Psoas muscle (tissue), 8 donors: ENCODE results near the gene RIC8B. TPM values are rescaled to one million over a fixed set of nuclear protein-coding genes. Genes with fewer than 3 reads are reported as not detected.

ENCODE experiments used
- ATAC-seq, 4 donors: fragments of 200-7000 bp; cut with Tn5 transposase; one replicate each; pipeline ENCODE4 v1.9.1; 2020; ENCODE audit warnings: moderate library complexity in 3 of 4, mild to moderate bottlenecking in 2 of 4
- DNase-seq, 2 donors: peaks; one replicate each; pipeline ENCODE4 v3.0.0-alpha.2; 2020
- H3K27ac ChIP-seq: fragments of 200-600 bp; one replicate; pipeline ENCODE4 v1.8.0; 2022
- H3K27me3 ChIP-seq, 3 donors: fragments of 200-600 bp in 1 of 3; one replicate each; pipeline versions ENCODE4 v1.6.1 to v1.8.0; 2013 to 2022; ENCODE audit warnings: low read length in 2 of 3, mild to moderate bottlenecking in 2 of 3, moderate library complexity in 1 of 3; ENCODE audit not compliant: insufficient read depth in 3 of 3
- H3K36me3 ChIP-seq, 2 donors: fragments of 200-600 bp in 1 of 2; one replicate each; pipeline versions ENCODE4 v1.6.1 to v1.8.0; 2013 to 2022; ENCODE audit warnings: low read depth in 1 of 2, mild to moderate bottlenecking in 1 of 2, moderate library complexity in 1 of 2; ENCODE audit not compliant: insufficient read depth in 1 of 2
- H3K4me1 ChIP-seq: fragments of 200-600 bp; one replicate; pipeline ENCODE4 v1.8.0; 2022
- H3K4me3 ChIP-seq: fragments of 200-600 bp; one replicate; pipeline ENCODE4 v1.8.0; 2022; ENCODE audit warnings: mild to moderate bottlenecking
- H3K9me3 ChIP-seq: fragments of 200-600 bp; one replicate; pipeline ENCODE4 v1.8.0; 2022
- CTCF ChIP-seq: fragments of 200-600 bp; IDR thresholded peaks from one replicate; pipeline ENCODE4 v1.8.0; 2022; ENCODE audit warnings: antibody characterized with exemption
- WGBS, 3 donors: extraction: QIAGEN DNeasy Blood & Tissue Kit; methylation state at CpG; one replicate each; pipeline versions ENCODE4 v1.1.6 to v1.1.7; 2013; 5-methylcytosine and 5-hydroxymethylcytosine counted together
- intact Hi-C, 2 donors: fragments of 100-400 bp; cut with DNase I; formaldehyde crosslinking; loops; one replicate each; pipeline versions ENCODE4 v1.11.0 to v1.14.2; 2022
- polyA plus RNA-seq, 3 donors: library from polyadenylated mRNA; stranded (reverse); fragments of 200-250 nt; gene quantifications; one replicate each; pipeline ENCODE4 v1.2.3, GENCODE V29; 2013
- total RNA-seq, 4 donors: library from RNA; stranded (reverse); fragmentation: NEBNext Ultra II Directional in 2 of 4; extraction: Animal tissue kit (Norgen Biotek cat#: 25700) in 2 of 4; gene quantifications; one replicate each; pipeline versions ENCODE4 v1.2.1 to v1.2.4, GENCODE V29; 2021 to 2023
- donor health status: healthy with polysubstance abuse.
- donor health status: DM: no; HTN: no; CAD: no; lungs with moderate emphysema.
- donor health status: Bipolar disorder and iron deficiency.
- donor health status: healthy.
- donor health status: DM: yes; HTN: yes; CAD: no.
- donor health status: DM: no; HTN: no; CAD: no.
- donor health status: DM: no; HTN: no; CAD: no.
- donor health status: DM: yes; HTN: yes; CAD: no.

RIC8B gene
- total and polyA plus RNA-seq, 7 donors: 4.9 to 19.3 (median 10.5) TPM

DNA sequence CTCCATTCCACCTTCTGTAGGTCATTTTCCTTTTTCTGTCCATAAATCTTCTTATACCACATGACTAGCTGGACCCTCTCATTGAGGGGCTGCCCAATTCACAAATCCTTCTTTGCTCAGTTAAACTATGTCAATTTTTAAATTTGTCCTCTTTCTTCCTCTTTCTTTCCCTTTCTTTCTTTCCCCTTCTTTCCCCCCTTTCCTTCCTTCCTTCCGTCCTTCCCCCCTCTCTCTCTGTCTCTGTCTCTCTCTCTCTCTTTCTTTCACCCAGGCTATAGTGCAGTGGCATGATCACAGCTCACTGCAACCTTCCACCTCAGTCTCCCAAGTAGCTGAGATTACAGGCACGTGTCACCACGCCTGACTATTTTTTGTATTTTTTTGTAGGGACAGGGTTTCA is 134.1 kb downstream of the RIC8B start:
- Histone ChIP-seq H3K27me3 (peaks cover 0 to 4% (median 0%) of the 10 kb centered on the region in 3 donors), H3K27ac (no peak overlapping the region), H3K4me1 (peaks cover 5% of the 10 kb centered on the region), H3K36me3 (no peaks in the 10 kb centered on the region), H3K4me3 (no peak overlapping the region), H3K9me3 (no peaks in the 10 kb centered on the region)
- intact Hi-C loops: no loop called here
- WGBS, 3 donors: 73 to 92% (median 76%) methylated on average over 3 of the region's 3 CpGs
- TF ChIP-seq CTCF: no peak
- DNase-seq (no peak), ATAC-seq (no peak)

GRCh38 chr12:106910202-106910601 is 135.7 kb downstream of the RIC8B start:
- 91 to 100% (median 93%) methylated on average over 1 of the region's 1 CpG for WGBS, 3 donors
- H3K27me3 ChIP-seq: peaks cover 0 to 4% (median 0%) of the 10 kb centered on the region in 3 donors
- intact Hi-C loops: loop anchor here in 1 of 2 donors (10.0 kb wide), 1 partner anchor 175 kb away; no protein-coding TSS in a partner anchor

DNA sequence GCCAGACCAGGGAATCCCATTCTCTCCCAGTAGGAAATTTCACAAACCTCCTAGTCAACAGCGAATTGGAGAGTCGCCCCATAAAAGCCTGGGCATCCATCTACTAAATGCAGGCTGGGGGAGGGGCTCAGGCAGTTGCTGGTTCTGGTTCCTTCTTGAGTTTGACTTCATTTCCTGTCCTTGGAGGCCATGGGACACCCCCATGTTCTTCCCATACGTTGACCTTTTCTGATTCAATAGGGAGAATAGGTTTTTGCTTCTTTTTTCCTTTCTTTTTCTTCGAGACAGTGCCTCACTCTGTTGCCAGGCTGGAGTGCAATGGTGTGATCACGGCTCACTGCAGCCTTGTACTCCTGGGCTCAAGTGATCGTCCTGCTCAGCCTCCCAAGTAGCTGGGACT is 137.1 kb downstream of the RIC8B start:
- peaks cover 0 to 4% (median 0%) of the 10 kb centered on the region in 3 donors for H3K27me3 ChIP-seq

More at GRCh38 chr12:106910202-106910601, 135.7 kb downstream of the RIC8B start:
- ATAC-seq (no peak), DNase-seq (no peak)
- no peaks in the 10 kb centered on the region for H3K4me1 ChIP-seq
- no peak overlapping the region for H3K27ac ChIP-seq
- no peaks in the 10 kb centered on the region for H3K9me3 ChIP-seq
- no peak overlapping the region for H3K4me3 ChIP-seq
- no peak for TF ChIP-seq CTCF
- no peaks in the 10 kb centered on the region for H3K36me3 ChIP-seq

GRCh38 chr12:106913456-106913855 is 139.0 kb downstream of the RIC8B start:
- no peaks in the 10 kb centered on the region for H3K27me3 ChIP-seq
- no peaks in the 10 kb centered on the region for H3K4me1 ChIP-seq
- TF ChIP-seq CTCF: no peak
- DNase-seq (no peak), ATAC-seq (no peak)
- no peak overlapping the region for H3K27ac ChIP-seq
- 87 to 91% (median 91%) methylated on average over 10 of the region's 10 CpGs for WGBS, 3 donors
- no peaks in the 10 kb centered on the region for H3K9me3 ChIP-seq
- H3K36me3 ChIP-seq: no peaks in the 10 kb centered on the region
- intact Hi-C loops: loop anchor here in 1 of 2 donors (10.0 kb wide), 1 partner anchor 179 kb away; no protein-coding TSS in a partner anchor
- H3K4me3 ChIP-seq: no peak overlapping the region

More for the DNA sequence above, 137.1 kb downstream of the RIC8B start:
- intact Hi-C loops: loop anchor here in 1 of 2 donors (10.0 kb wide), 1 partner anchor 177 kb away; no protein-coding TSS in a partner anchor
- Histone ChIP-seq H3K27ac (no peak overlapping the region), H3K9me3 (no peaks in the 10 kb centered on the region), H3K4me3 (no peak overlapping the region), H3K36me3 (no peaks in the 10 kb centered on the region), H3K4me1 (no peaks in the 10 kb centered on the region)
- no peak for TF ChIP-seq CTCF
- no peak for ATAC-seq
- DNase-seq: no peak
- 74 to 86% (median 83%) methylated on average over 6 of the region's 6 CpGs for WGBS, 3 donors
